ENCODE results near the gene PANK1. TPM values are rescaled to one million over a fixed set of nuclear protein-coding genes. Genes with fewer than 3 reads are reported as not detected.

Gene PANK1
- total RNA-seq, 1 donor from 2014 or later: 32.5 TPM

GRCh38 chr10:89537364-89537763 is 107.7 kb downstream of the PANK1 start:
- no peak for DNase-seq (ENCODE audit: extremely low spot score, unreplicated experiment)
- Mint-ChIP-seq H3K27ac (no peak overlapping the region), H3K9me3 (no peaks in the 10 kb centered on the region), H3K4me3 (peak overlapping the region; percentile 68), H3K27me3 (peaks cover 52% of the 10 kb centered on the region), H3K36me3 (no peaks in the 10 kb centered on the region), H3K4me1 (ENCODE audit: unreplicated experiment) (peaks cover 10% of the 10 kb centered on the region)
- no peak for TF ChIP-seq CTCF (conservative IDR thresholded peaks at IDR 0.05)

DNA sequence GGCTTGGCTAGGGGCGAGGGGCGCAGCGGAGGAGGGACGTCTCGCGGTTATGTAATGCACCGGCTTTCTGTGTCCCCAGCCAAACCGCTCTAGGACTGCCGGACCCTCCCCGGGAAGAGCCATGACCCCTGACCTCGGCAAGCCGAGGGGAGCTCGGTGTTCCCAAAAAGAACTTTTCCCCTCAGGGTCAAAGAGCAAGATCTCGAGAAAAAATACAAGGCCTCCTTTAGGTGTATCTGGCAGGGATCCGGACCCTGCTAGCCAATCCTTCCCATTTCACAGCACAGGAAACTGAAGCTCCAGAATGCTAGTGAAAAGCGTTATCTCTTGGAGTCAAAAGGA is 109.1 kb downstream of the PANK1 start:
- H3K9me3 Mint-ChIP-seq: no peaks in the 10 kb centered on the region
- H3K4me3 Mint-ChIP-seq: peak overlapping the region; percentile 78
- H3K27ac Mint-ChIP-seq: peak overlapping the region; percentile 34
- no peak for DNase-seq (ENCODE audit: extremely low spot score, unreplicated experiment)
- peaks cover 10% of the 10 kb centered on the region for H3K4me1 Mint-ChIP-seq (ENCODE audit: unreplicated experiment)
- H3K36me3 Mint-ChIP-seq: no peaks in the 10 kb centered on the region
- peaks cover 61% of the 10 kb centered on the region for H3K27me3 Mint-ChIP-seq
- TF ChIP-seq CTCF (conservative IDR thresholded peaks at IDR 0.05): no peak

GRCh38 chr10:89535171-89536012 is 109.7 kb downstream of the PANK1 start, which contains the start of gene SLC16A12:
SLC16A12 (minus strand) TSS chr10:89535594; CDS start chr10:89462578, 73,016 bp downstream.
- H3K27me3 Mint-ChIP-seq: peaks cover 58% of the 10 kb centered on the region
- peak; percentile 64 for TF ChIP-seq CTCF (conservative IDR thresholded peaks at IDR 0.05)
- H3K36me3 Mint-ChIP-seq: no peaks in the 10 kb centered on the region
- peaks cover 10% of the 10 kb centered on the region for H3K4me1 Mint-ChIP-seq (ENCODE audit: unreplicated experiment)
- peak within 1 kb of the TSS; percentile 74 for H3K27ac Mint-ChIP-seq
- H3K4me3 Mint-ChIP-seq: peak within 1 kb of the TSS; percentile 83
- DNase-seq (ENCODE audit: extremely low spot score, unreplicated experiment): peak; percentile 76
- H3K9me3 Mint-ChIP-seq: peaks cover 4% of the 10 kb centered on the region

DNA sequence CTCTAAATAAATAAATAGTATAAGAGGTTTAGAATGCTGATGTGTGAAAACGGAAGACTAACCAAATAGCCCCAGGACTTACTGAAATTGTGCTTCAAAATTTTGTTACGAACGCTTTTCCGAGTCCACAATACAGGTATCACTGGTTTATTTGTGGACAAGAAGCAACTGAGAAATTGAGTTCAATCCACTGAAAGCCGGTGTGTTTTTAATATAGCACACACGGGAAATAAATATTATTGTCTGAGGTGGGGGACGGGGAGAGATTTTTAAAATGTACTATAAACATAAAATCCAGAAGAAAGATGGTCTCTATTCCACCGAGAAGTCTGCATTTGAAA is 110.2 kb downstream of the PANK1 start:
- Mint-ChIP-seq H3K36me3 (no peaks in the 10 kb centered on the region), H3K4me1 (ENCODE audit: unreplicated experiment) (peaks cover 10% of the 10 kb centered on the region), H3K4me3 (peak overlapping the region; percentile 83), H3K27ac (peak overlapping the region; percentile 74), H3K9me3 (peaks cover 4% of the 10 kb centered on the region), H3K27me3 (peaks cover 56% of the 10 kb centered on the region)
- DNase-seq (ENCODE audit: extremely low spot score, unreplicated experiment): no peak
- no peak for TF ChIP-seq CTCF (conservative IDR thresholded peaks at IDR 0.05)

Small RNA genes within 50 kb of the gene (microRNA-seq; reads per million reads assigned to microRNA genes)
- 1,695 reads per million, percentile 85 among the genes with 10 or more reads in this experiment for gene MIR107

Other genes starting within 250 kb of the PANK1 start
- gene IFIT5, start 230.7 kb downstream of the PANK1 start, total RNA-seq (ENCODE audit: low replicate concordance): 9.4 and 11.0 TPM in 2 replicates
- gene SLC16A12, start 109.6 kb downstream of the PANK1 start, total RNA-seq (ENCODE audit: low replicate concordance): 3.7 and 7.8 TPM in 2 replicates
- 21.3 and 36.9 TPM in 2 replicates for gene KIF20B, start 56.3 kb upstream of the PANK1 start, total RNA-seq (ENCODE audit: low replicate concordance)

All from type B pancreatic cell (in vitro differentiated cells).